Left cardiac atrium (tissue), 4 donors: Measurements from ENCODE around the gene PPBP. TPM values are rescaled to one million over a fixed set of nuclear protein-coding genes. Genes with fewer than 3 reads are reported as not detected.
"Not testable (repeated sequence)": the region's sequence is repeated elsewhere in the genome, so short reads cannot be mapped to it uniquely, and the experiment has no call there.

ENCODE experiments used
- ATAC-seq, 2 donors: fragments of 200-7000 bp; cut with Tn5 transposase; one replicate each; pipeline ENCODE4 v1.9.1; 2020; ENCODE audit warnings: mild to moderate bottlenecking in 2 of 2, moderate library complexity in 2 of 2
- DNase-seq: peaks from one replicate; pipeline ENCODE4 v3.0.0-alpha.2; 2020
- intact Hi-C, 2 donors: fragments of 100-400 bp; cut with DNase I; formaldehyde crosslinking; loops; one replicate each; pipeline versions ENCODE4 v1.14.1 to v1.15.1; 2022 to 2023
- total RNA-seq, 2 donors: library from RNA; stranded (reverse); fragmentation: NEBNext Ultra II Directional; extraction: Animal tissue kit (Norgen Biotek cat#: 25700); gene quantifications; one replicate each; pipeline ENCODE4 v1.2.1, GENCODE V29; 2021
- donor health status: DM: no; HTN: yes; CAD: no.
- donor health status: DM: no; HTN: yes; CAD: no; lungs with severe emphysema.
- donor health status: DM: yes; HTN: yes; CAD: no.
- donor health status: Dilated cardiomyopathy.

The PPBP gene
- total RNA-seq, 2 donors from 2014 or later, result 0.86 TPM; not detected in 1

DNA sequence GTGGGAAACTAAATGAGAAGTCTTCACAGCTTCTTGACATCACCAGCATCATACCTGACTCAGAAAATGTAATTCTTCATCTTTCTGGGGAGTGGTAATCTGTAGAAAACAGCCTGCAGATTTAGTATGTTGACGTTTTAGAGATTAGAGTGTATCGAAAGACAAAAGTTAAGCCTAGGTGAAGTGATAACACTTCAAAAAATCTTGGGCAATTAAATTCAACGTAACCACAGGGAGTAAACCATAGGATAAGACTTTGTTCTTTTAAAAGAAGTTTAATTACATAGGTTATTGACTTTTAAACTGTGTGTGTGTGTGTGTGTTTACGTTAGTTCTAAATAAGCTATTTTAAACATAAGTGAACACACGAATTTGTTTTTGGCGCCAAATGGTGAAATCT lies 12.3 kb upstream of the PPBP start:
- no peak for DNase-seq
- no peak for ATAC-seq
- intact Hi-C loops, result no loop called here

DNA sequence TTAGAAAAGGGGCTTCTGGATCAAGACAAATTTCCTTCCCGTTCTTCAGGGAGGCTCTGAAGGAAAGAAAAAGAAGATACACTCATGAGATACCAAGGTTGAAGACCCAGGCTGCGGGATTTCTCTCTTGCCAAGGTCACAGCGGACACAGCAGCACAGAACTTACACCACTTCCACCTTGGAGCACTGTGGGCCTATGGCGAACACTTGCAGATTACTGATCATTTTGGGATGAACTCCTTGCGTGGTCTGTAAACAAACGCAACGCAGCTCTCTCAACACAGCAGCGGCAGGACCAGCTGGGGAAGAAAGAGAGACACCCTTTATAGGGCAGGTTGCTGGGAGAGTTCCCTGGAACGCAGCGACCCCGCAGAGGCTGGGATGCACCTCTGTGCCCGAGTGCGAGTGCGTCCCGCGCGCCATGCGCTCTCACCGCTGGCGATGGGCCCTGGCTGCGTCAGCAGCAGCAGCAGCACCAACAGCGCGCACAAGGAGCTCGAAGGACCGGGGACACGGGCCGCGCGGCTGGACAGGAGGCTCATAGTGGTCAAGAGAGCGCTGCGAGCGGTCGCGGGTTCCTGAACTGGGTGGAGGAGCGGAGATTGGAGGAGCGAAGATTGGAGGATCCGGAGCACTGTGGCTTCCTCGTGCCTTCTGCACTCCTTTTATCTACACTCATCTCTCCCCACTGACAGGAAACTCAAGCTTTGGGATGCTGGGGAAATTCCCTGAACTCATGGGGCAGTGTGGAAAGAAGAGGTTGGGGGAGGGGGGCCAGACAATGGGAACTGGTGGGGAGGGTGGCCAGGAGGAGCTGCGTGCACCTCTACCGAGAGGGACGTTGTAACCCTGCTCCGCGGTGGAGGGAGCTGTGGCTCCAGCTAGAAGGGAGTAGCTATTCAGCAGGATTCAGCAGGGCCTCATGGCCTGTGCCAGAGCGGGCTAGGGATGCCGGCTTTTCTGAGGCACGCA lies 10.3 kb upstream of the PPBP start, which contains the start of gene CXCL5:
Gene CXCL5, minus strand, starts transcription at position 638 of the 972 bp plus-strand sequence. Its CDS starts 96 bp downstream, at position 542.
- intact Hi-C loops, result no loop called here
- peak; percentile 48 for DNase-seq
- ATAC-seq, result peak; percentile 23 to 60

DNA sequence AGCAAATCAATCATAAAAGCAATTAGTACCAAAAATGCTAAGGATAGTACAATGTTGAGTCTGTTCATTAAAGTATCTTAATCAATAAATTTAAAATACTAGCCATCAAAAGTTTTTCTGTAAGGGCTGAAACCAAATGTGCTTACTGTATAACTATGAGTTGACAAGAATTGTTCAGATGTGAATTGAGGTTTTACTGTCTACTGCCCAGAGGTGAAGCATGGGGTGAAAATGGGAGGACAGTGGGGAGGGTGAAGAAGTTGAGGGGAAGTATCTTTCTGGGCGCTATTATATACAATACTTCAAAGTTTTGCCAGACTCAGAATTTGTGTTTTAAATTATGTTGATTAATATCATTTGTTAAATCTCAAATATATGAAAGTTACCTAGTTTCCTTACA lies 4.1 kb upstream of the PPBP start:
- DNase-seq, result no peak
- no peak for ATAC-seq
- intact Hi-C loops, result no loop called here

DNA sequence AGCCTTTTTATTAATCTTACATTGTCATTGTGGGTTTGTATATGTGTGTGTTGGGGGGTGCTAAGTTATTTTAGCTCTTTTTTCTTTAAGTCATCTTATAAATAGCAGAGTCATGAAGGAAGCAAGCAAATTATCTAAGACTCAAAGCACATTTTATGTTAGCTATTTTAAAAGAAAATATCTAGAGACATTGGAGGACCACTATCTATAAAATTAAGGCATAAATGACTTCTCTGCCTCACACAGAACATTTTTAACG lies 3.7 kb upstream of the PPBP start:
- intact Hi-C loops, result no loop called here
- DNase-seq (no peak), ATAC-seq (no peak)

DNA sequence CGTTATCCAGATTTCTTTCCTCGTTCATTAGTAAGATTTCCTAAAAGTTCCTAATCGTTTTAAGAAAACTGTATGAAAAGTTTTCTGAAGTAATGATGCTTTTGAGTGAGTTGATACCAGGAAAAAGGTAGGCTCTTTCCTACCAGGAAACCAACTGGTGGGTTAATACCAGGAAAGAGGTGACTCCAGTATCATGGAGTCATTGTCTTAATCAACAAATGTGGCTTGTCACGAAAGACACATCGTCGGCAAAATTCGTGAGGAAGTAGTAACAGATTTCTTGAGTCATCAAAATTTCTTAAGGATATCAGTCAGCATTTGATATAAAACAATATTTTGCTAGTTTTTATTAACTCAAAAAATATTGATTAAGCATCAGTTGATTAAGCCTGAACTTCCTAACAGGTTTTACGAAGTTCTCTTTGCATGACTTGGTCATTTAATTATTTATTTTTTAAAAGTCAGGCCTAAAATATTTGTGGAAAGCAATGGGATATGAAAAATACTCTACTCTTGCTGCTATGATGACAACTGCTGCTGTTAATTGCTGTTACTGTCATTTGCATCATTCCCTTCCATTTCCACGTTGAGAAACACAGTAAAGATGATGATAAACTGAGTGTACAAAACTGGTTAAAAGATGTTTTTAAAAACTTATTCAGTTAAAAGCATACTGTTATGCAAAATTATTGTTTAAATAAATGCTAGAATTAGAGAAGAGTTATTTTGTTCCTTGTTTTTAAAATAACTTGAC lies 3.2 kb upstream of the PPBP start:
- intact Hi-C loops, result no loop called here
- DNase-seq (no peak), ATAC-seq (no peak)

DNA sequence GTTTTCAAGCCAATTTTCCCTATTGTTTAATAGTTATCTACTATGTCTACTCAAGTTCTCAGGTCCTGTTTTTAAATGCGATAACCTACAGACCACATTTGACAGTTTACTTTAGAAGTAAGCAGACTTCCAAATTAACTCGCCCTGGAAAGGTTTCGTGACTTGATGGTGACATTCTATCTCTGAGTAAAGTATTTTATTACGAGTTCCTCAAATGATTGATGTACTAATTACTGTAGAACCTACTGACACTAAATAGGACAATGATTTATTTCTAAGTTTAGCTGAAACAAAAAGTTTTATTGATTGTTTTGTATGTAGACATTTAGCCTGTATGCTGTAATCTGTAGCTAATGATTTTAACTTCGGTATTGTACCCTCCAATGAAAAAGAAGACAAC lies 1.9 kb upstream of the PPBP start:
- intact Hi-C loops, result no loop called here
- ATAC-seq, result no peak
- DNase-seq, result no peak

DNA sequence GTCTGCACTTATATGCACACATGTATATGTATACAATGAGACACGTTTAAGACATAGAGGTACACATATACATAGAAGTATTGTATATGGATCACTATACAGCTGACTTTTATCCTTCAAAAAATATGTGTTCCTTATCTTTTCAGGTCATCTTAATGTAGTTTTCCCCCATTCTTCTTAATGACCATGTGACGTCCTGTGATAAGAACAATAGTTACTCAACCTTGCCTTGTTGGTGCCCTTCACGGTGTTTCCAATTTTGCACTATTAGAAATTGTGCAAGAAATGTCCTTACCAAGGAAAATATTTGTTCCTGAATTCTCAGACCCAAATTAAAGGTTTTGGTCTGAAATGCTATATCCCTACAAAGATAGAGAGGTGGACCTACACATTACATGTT lies 1.0 kb upstream of the PPBP start:
- intact Hi-C loops, result no loop called here
- ATAC-seq (no peak), DNase-seq (no peak)

DNA sequence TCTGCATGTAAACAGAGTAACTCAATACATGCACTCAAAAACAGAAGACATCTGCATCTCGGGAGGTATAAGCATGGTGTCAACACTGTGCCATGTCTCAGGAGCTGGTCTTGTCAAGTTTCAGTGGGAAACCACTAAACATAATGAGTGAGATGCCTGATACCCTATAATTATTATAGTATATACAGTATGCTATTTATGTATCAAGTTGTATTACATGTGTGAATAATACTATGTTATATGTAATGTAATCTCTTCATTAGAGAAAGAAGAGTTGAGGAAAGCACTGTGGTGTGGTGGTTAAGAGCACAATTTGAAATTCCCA lies 2.5 kb downstream of the PPBP start:
- ATAC-seq, result no peak
- intact Hi-C loops, result no loop called here
- DNase-seq, result no peak

DNA sequence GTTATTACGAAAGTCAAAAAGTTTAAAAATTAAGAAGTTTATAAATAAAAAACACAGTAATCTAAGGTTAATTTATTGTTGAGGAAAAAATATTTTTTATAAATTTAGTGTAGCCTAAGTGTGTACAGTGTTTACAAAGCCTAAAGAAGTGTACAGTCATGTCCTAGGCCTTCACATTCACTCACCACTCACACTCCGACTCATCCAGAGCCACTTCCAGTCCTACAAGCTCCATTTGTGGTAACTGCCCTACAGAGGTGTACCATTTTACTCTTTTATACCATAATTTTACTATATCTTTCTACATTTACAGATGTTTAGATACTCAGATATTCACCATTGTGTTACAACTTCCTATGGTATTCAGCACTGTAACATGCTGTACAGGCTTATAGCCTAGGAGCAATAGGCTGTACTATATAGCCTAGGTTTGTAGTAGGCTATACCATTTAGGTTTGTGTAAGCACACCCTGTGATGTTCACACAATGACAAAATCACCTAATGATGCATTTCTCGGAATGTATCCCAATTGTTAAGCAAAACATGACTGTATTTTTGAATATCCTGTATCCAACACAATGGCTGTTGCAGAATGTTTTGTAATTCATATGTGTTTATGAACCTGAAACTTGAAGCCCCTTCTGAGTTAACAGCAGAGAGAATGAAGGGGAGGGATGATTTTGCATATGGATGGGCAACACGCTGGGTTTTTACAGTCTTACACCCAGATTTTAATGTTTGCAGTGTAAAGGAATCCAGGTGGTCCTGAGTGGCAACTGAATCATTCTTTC lies 3.1 kb downstream of the PPBP start:
- intact Hi-C loops, result no loop called here
- no peak for DNase-seq
- ATAC-seq, result no peak

DNA sequence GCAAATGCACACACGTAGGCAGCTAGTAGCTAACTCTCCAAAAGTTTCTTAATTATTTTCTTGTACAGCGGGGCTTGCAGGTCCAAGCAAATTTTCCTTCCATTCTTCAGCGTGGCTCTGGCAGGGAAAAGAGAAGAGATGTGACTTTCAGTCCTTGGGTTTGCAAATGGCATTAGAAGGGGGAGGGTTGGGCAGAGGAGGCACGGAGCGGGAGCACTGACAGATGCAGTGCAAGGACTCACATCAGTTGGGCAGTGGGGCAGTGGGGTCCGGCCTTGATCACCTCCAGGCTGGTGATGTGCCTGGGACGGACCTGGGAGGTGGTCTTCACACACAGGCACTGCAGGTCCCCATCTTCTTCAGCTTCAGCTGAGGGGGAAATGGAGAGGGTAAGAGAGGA lies 6.8 kb downstream of the PPBP start:
- intact Hi-C loops, DNase-seq, ATAC-seq: not testable (repeated sequence)

DNA sequence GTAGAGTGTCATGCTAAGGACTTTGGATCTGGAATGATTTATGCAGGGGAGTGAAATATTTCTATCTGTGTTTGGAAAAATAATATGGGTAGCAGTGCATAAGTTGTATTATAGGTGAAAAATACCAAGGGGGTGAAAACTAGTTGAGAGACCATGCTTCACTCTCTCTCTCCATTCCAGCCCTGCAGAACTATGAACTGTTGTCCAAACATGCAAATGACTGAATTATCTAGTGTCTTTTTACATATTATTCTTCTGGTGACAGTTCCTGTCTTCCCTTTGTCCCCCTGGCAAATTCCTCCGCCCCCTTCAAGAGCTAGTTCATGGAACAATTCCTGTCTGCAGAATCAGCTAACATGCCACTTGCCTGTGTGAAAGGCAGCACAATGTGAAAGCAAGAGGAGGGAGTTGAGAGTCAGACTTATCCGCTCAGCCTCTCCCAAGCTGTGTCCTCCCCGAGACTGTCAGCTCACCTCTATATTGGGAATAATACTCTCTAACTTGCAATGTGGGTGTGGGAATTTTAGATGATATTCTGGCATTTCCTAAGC lies 8.5 kb downstream of the PPBP start:
- intact Hi-C loops, result no loop called here
- DNase-seq (no peak), ATAC-seq (no peak)

DNA sequence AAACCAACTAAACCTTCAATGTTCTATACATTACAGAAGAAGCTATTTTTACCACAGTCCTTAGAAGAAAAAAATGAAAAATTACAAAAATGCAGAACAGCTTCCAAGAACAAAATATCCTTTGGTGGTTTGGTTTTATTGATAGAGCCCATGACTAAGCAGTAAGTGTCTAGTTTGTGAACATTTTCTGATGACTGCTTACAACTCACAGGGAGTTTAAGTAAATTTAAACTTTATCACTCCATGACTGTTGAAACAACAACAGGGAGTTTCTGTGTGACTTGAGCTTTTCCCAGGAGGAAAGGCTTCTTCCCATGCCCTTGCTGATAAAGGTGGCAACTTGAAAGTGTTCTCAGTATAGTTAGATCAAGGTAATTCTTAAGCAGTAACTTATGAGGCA lies 9.1 kb downstream of the PPBP start:
- DNase-seq, result no peak
- ATAC-seq, result no peak
- intact Hi-C loops, result no loop called here

DNA sequence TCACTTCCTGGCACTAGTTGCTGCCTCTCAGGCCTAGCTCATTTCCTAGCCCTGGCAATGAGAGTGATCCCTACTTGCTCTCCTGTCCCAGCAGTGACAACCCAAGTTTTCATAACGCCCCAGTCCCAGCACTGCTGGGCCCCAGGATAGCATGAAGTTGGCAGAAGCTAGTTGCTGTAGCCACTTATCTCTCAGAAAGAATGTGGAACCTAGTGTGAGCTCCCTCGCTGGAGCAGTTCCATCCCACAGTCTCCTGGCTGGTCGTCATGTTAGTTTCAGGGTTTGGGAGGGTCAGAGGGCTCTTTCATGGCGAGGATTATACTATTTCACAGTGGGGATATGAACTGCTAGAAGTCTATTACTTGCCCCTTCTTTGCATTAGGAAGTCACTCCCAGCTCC lies 11.3 kb downstream of the PPBP start:
- ATAC-seq (peak in 1 of 2 donors; percentile 59), DNase-seq (no peak)
- intact Hi-C loops, result no loop called here

DNA sequence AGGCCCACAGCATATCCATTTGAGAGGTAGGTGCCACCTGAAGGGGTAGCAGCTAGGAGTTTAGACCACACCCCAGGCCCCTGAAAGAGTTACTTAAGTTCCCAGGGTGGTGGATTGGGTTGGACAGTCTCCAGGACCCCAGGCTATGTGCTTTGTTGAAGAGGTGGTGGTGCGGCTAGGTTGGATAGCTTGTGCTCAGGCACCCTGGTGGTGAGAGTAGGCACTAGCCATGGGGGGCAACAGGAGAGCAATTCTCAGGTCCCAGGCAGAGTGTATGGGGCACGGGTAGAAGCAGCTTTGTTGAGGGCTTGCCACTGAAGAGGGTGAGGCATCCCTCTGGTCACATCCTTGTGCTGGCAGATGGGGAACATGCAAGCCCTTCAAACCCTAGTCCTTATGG lies 11.8 kb downstream of the PPBP start:
- no peak for DNase-seq
- intact Hi-C loops, result no loop called here
- ATAC-seq, result no peak

DNA sequence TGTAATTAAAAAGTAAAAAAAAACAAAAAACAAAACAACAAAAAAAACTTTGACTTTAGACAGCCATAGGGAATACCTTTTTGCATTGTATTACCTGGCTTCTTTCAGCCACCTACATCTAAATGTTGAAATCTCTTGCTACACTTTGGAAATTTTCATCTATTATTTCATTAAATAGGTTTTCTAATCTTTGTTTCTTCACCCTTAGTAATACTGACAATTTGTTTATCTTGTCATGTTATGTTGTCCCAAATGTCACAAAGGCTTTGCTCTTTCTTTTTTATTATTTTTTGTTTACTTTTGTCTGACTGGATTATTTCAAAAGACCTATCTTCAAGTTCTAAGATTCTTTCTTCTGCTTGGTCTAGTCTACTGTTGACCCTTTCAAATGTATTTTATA lies 13.6 kb downstream of the PPBP start:
- no peak for ATAC-seq
- intact Hi-C loops, result no loop called here
- no peak for DNase-seq

DNA sequence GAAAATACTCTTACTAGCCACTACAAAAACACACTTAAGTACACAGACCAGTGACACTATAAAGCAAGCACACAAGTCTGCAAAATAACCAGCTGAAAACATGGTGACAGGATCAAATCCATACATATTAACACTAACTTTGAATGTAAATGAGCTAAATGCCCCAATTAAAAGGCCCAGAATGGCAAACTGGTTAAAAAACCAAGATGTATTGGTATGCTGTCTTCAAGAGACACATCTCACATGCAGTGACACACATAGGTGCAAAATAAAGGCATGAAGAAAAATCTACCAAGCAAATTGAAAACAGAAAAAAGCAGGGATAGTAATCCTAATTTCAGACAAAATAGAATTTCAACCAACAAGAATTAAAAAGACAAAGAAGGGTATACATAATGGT lies 17.0 kb downstream of the PPBP start:
- intact Hi-C loops, result no loop called here
- DNase-seq, result no peak

DNA sequence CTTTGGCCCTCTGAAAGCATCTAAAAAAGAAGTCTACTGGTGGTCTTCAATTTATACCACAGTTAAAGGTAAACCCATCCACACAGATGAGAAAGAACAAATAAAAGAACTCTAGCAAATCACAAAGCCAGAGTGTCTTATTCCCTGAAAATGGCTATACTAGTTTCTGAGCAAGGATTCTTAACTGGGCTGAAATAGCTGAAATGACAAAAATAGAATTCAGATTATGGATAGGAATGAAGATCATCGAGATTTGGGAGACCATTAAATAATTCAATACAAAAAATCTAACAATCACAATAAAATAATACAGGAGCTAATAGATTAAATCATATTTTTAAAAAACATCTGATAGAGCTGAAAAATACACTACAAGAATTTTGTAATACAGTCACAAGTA lies 18.0 kb downstream of the PPBP start:
- DNase-seq (no peak), ATAC-seq (no peak)
- intact Hi-C loops, result no loop called here

More for the DNA sequence above, 17.0 kb downstream of the PPBP start:
- no peak for ATAC-seq

DNA sequence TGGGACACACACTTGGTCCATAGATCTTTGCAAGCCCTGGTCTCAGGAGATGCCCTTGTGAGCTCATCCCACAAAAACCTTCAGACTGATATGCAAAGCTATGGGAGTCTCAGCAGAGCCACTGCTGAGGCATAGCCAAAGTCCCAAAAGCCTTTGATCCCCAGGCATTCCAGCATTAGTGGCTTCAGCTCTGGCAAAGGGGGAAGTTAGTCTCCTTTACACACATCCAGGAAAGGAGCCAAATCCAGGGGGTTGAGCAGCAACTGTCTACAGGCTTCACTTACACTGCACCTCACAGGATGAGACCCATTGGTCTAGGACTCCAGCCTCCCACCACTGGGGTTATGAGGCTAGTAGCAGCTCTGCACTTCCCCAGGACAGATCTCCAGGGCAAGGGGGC lies 20.1 kb downstream of the PPBP start:
- intact Hi-C loops, result no loop called here
- no peak for ATAC-seq
- DNase-seq, result no peak

DNA sequence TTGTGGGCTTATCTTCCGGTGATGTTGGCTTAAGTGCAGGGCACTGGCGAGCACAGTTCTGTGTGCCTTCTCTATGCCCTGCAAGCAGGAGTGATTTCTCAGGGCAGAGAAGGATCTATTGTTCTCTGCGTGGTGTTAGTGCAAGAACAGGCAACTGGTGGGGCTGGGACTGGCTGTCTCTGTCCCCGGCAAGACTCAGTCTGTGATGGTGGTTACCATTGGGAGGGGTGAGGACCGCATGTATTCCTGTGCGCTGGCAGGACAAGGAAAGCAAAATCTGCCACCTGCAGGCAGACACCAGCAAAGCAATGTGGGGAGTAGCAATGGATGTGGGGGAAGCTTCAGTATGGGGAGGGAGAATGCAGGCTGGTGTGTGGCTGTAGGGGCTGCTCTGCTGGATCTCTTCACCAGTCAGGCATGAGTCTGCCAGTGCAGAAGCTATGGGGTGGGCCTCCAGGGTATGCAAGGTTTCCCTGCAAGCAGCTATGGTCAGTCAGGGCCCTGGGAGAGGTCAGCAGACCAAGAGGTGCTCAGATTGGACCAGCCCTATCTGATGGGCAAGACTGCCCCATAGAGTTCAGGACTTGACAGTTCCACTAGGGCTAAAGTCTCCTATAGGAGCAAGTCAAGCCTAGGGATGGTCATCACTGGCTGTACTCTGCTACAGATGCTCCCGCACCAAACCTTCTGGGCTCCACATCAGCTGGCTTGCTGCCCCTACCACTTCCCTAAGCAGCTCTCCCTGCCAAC lies 23.0 kb downstream of the PPBP start:
- DNase-seq (no peak), ATAC-seq (no peak)
- intact Hi-C loops, result no loop called here
